Prostate gland (tissue), 2 donors: Measurements from ENCODE around the gene GAD1. TPM values are rescaled to one million over a fixed set of nuclear protein-coding genes. Genes with fewer than 3 reads are reported as not detected.

Experiments used
- DNase-seq: peaks from one replicate; pipeline ENCODE4 v3.0.0-alpha.2; 2019; ENCODE audit warnings: low spot score
- H3K27ac ChIP-seq, 2 donors: fragments of 200-600 bp; sonication (generic); 2 replicates each; pipeline ENCODE4 v1.5.1; 2017 to 2019
- H3K27me3 ChIP-seq: fragments of 200-600 bp; sonication (generic); replicated peaks from 2 replicates; pipeline ENCODE4 v1.5.1; 2019; ENCODE audit not compliant: insufficient read depth
- H3K36me3 ChIP-seq, 2 donors: fragments of 200-600 bp; sonication (generic); 1 replicate in 1 of 2; 2 replicates in 1 of 2; pipeline versions ENCODE4 v1.5.1 to v1.8.1; 2017 to 2019
- H3K4me1 ChIP-seq: fragments of 200-600 bp; sonication (generic); replicated peaks from 2 replicates; pipeline ENCODE4 v1.5.1; 2019
- H3K4me3 ChIP-seq, 2 donors: fragments of 200-600 bp; sonication (generic); 2 replicates each; pipeline ENCODE4 v1.5.1; 2017 to 2019
- H3K9me3 ChIP-seq: fragments of 200-600 bp; sonication (generic); 2 replicates; pipeline ENCODE4 v1.5.1; 2017
- CTCF ChIP-seq, 4 experiments: fragments of 200-600 bp in 2 of 4; fragments of 450-650 bp in 2 of 4; sonication (generic) in 2 of 4; IDR thresholded peaks; 1 replicate in 3 of 4; 2 replicates in 1 of 4; pipeline ENCODE4 v1.5.1; 2016 to 2019; ENCODE audit warnings: antibody characterized with exemption in 4 of 4, mild to moderate bottlenecking in 2 of 4, moderate library complexity in 2 of 4
- POLR2A ChIP-seq: fragments of 450-650 bp; IDR thresholded peaks from one replicate; pipeline ENCODE4 v1.6.1; 2016; ENCODE audit warnings: antibody characterized with exemption, mild to moderate bottlenecking
- POLR2AphosphoS5 ChIP-seq: sonication (generic); formaldehyde crosslinking; IDR thresholded peaks from one replicate; pipeline ENCODE4 v1.6.1; 2017; ENCODE audit warnings: antibody characterized with exemption
- WGBS: methylation state at CpG from one replicate; pipeline ENCODE4 v1.1.5; 2018; 5-methylcytosine and 5-hydroxymethylcytosine counted together
- intact Hi-C: fragments of 100-400 bp; cut with DNase I; formaldehyde crosslinking; loops from one replicate; pipeline ENCODE4 v1.14.2; 2022
- total RNA-seq, 2 donors: library from RNA; depleted of rRNA; stranded (reverse); fragments of >200 nt; gene quantifications; one replicate each; pipeline ENCODE4 v1.1.0, GENCODE V29; 2016

GAD1 gene
- total RNA-seq, 2 donors from 2014 or later = 2.9 to 16.7 TPM

GRCh38 chr2:170783549-170783948 lies 33.1 kb upstream of the GAD1 start:
- Histone ChIP-seq H3K9me3 (no peaks in the 10 kb centered on the region), H3K4me1 (no peaks in the 10 kb centered on the region), H3K27me3 (no peaks in the 10 kb centered on the region), H3K36me3 (no peaks in the 10 kb centered on the region), H3K4me3 (no peak overlapping the region), H3K27ac (no peak overlapping the region)
- no peak for DNase-seq
- no peak for TF ChIP-seq CTCF (IDR thresholded peaks at IDR 0.05)
- no peak for TF ChIP-seq POLR2A
- TF ChIP-seq POLR2AphosphoS5 = no peak
- intact Hi-C loops = no loop called here
- WGBS = 100% methylated on average over 1 of the region's 1 CpG

GRCh38 chr2:170798996-170799395 lies 17.7 kb upstream of the GAD1 start:
- Histone ChIP-seq H3K36me3 (no peaks in the 10 kb centered on the region), H3K27me3 (no peaks in the 10 kb centered on the region), H3K4me1 (no peaks in the 10 kb centered on the region), H3K27ac (no peak overlapping the region), H3K9me3 (no peaks in the 10 kb centered on the region), H3K4me3 (no peak overlapping the region)
- TF ChIP-seq CTCF (IDR thresholded peaks at IDR 0.05) = no peak
- no peak for TF ChIP-seq POLR2A
- no peak for TF ChIP-seq POLR2AphosphoS5
- intact Hi-C loops = no loop called here
- DNase-seq = no peak

- Histone ChIP-seq H3K9me3 (no peaks in the 10 kb centered on the region), H3K27me3 (no peaks in the 10 kb centered on the region), H3K4me1 (no peaks in the 10 kb centered on the region), H3K4me3 (no peak overlapping the region), H3K27ac (no peak overlapping the region), H3K36me3 (no peaks in the 10 kb centered on the region)
- DNase-seq = no peak
- intact Hi-C loops = no loop called here
- WGBS = 95% methylated on average over 2 of the region's 2 CpGs
- TF ChIP-seq POLR2A (no peak), CTCF (IDR thresholded peaks at IDR 0.05) (no peak), POLR2AphosphoS5 (no peak)
Measured at GRCh38 chr2:170806548-170806947, 10.1 kb upstream of the GAD1 start.

- H3K27me3 ChIP-seq = peaks cover 14% of the 10 kb centered on the region
- no peaks in the 10 kb centered on the region for H3K36me3 ChIP-seq
- TF ChIP-seq CTCF (IDR thresholded peaks at IDR 0.05) (peak; percentile 60 to 92 (median 80)), POLR2A (no peak), POLR2AphosphoS5 (peak; percentile 61)
- peak; percentile 79 for DNase-seq
- intact Hi-C loops = loop anchor here (5.0 to 10.0 kb wide), 2 partner anchors 318 to 406 kb away; no protein-coding TSS in a partner anchor
- WGBS = 2% methylated on average over 14 of the region's 14 CpGs
- no peak overlapping the region for H3K4me3 ChIP-seq
- peaks cover 19% of the 10 kb centered on the region for H3K4me1 ChIP-seq
- no peak overlapping the region for H3K27ac ChIP-seq
- no peaks in the 10 kb centered on the region for H3K9me3 ChIP-seq
Measured at GRCh38 chr2:170812710-170813600, 3.7 kb upstream of the GAD1 start.
